Lung (tissue), 16 donors: Measurements from ENCODE around the gene TFAM. TPM values are rescaled to one million over a fixed set of nuclear protein-coding genes. Genes with fewer than 3 reads are reported as not detected.

Source experiments
- ATAC-seq: fragments of 200-7000 bp; cut with Tn5 transposase; one replicate; pipeline ENCODE4 v1.9.1; 2020; ENCODE audit warnings: moderate number of reproducible peaks; ENCODE audit not compliant: insufficient read depth, low FRiP score
- DNase-seq, 3 donors: peaks; one replicate each; pipeline ENCODE4 v3.0.0-alpha.2; 2013 to 2017
- H3K27ac ChIP-seq, 2 donors: one replicate each; pipeline ENCODE4 v1.5.1; 2013; ENCODE audit warnings: mild to moderate bottlenecking in 2 of 2, moderate library complexity in 2 of 2, control low read depth in 1 of 2, inconsistent platforms in 1 of 2, low read depth in 1 of 2, low read length in 1 of 2
- H3K27me3 ChIP-seq, 3 donors: one replicate each; pipeline ENCODE4 v1.5.1; 2013; ENCODE audit warnings: low read length in 2 of 3; ENCODE audit not compliant: control insufficient read depth in 3 of 3, insufficient read depth in 3 of 3
- H3K36me3 ChIP-seq, 4 donors: one replicate each; pipeline ENCODE4 v1.5.1; 2013; ENCODE audit warnings: low read length in 4 of 4, mild to moderate bottlenecking in 1 of 4, moderate library complexity in 1 of 4; ENCODE audit not compliant: control insufficient read depth in 4 of 4, insufficient read depth in 4 of 4
- H3K4me1 ChIP-seq, 5 donors: one replicate each; pipeline ENCODE4 v1.5.1; 2013; ENCODE audit warnings: low read length in 5 of 5, mild to moderate bottlenecking in 2 of 5, moderate library complexity in 1 of 5; ENCODE audit not compliant: control insufficient read depth in 5 of 5, insufficient read depth in 5 of 5
- H3K4me3 ChIP-seq: one replicate; pipeline ENCODE4 v1.5.1; 2013; ENCODE audit warnings: mild to moderate bottlenecking, control low read depth, moderate library complexity
- H3K9ac ChIP-seq, 2 donors: one replicate each; pipeline ENCODE4 v1.5.1; 2013; ENCODE audit warnings: low read length in 2 of 2, control low read depth in 1 of 2; ENCODE audit not compliant: insufficient read depth in 1 of 2
- H3K9me3 ChIP-seq, 4 donors: one replicate each; pipeline ENCODE4 v1.5.1; 2013; ENCODE audit warnings: low read length in 3 of 4, mild to moderate bottlenecking in 1 of 4, moderate library complexity in 1 of 4; ENCODE audit not compliant: control insufficient read depth in 4 of 4, insufficient read depth in 3 of 4
- CTCF ChIP-seq: IDR thresholded peaks from 2 replicates; pipeline ENCODE4 v1.5.1; 2012; ENCODE audit warnings: mild to moderate bottlenecking; ENCODE audit errors: control extremely low read depth, extremely low read depth
- WGBS, 2 donors: extraction: QIAGEN DNeasy Blood & Tissue Kit; methylation state at CpG; one replicate each; pipeline ENCODE4 v1.1.7; 2013; 5-methylcytosine and 5-hydroxymethylcytosine counted together
- long read RNA-seq, 5 donors: transcript quantifications; one replicate each; lab custom pipeline, GENCODE V29; 2026
- polyA plus RNA-seq, 2 donors: library from polyadenylated mRNA; stranded (reverse); fragments of 200-250 nt; gene quantifications; one replicate each; pipeline ENCODE4 v1.2.1, GENCODE V29; 2013
- total RNA-seq, 2 donors: library from RNA; depleted of rRNA in 1 of 2; stranded (reverse); fragments of >200 nt in 1 of 2; gene quantifications; one replicate each; pipeline ENCODE4 v1.2.1, GENCODE V29; 2014 to 2021
- donor health status: control.
- donor health status: control.
- donor health status: Bipolar disorder and iron deficiency.
- donor health status: healthy.
- donor health status: DM: yes; HTN: yes; CAD: no.

TFAM gene
- total RNA-seq = 10 to 100 TPM; 25.3 to 27.0 TPM
- 10 to 100 TPM in 1 of 2 donors, 1 to 10 TPM in 1; 5.9 to 16.4 TPM for polyA plus RNA-seq
- long read RNA-seq, donor 1, full-length matches to known transcripts = 8 of 67 reads
- long read RNA-seq, donor 1, partial matches to known transcripts = 59 of 67 reads
- long read RNA-seq, donor 1, other reads (novel, unspliced or antisense) = 0 of 67 reads
- long read RNA-seq, donor 2, full-length matches to known transcripts = 2 of 25 reads
- long read RNA-seq, donor 2, partial matches to known transcripts = 23 of 25 reads
- long read RNA-seq, donor 2, other reads (novel, unspliced or antisense) = 0 of 25 reads
- long read RNA-seq, donor 3, full-length matches to known transcripts = 3 of 28 reads
- long read RNA-seq, donor 3, partial matches to known transcripts = 25 of 28 reads
- long read RNA-seq, donor 3, other reads (novel, unspliced or antisense) = 0 of 28 reads
- long read RNA-seq, donor 4, partial matches to known transcripts = 24 of 24 reads
- long read RNA-seq, donor 4, other reads (novel, unspliced or antisense) = 0 of 24 reads
- long read RNA-seq, donor 5, full-length matches to known transcripts = 9 of 67 reads
- long read RNA-seq, donor 5, partial matches to known transcripts = 58 of 67 reads
- long read RNA-seq, donor 5, other reads (novel, unspliced or antisense) = 0 of 67 reads

GRCh38 chr10:58384999-58385783 lies at the start of gene TFAM:
Gene TFAM, plus strand, starts transcription at chr10:58385410. Its CDS starts 138 bp downstream, at chr10:58385548.
- peak within 1 kb of the TSS; percentile 90 to 97 for H3K27ac ChIP-seq
- TF ChIP-seq CTCF = peak; percentile 30
- DNase-seq = peak; percentile 97
- H3K4me3 ChIP-seq = peak within 1 kb of the TSS; percentile 92
- 0% methylated on average over 59 to 65 of the region's 65 CpGs for WGBS, 2 donors
- no peaks in the 10 kb centered on the region for H3K9me3 ChIP-seq
- H3K4me1 ChIP-seq = peaks cover 0 to 17% (median 8%) of the 10 kb centered on the region in 5 donors
- peaks cover 2 to 24% (median 9%) of the 10 kb centered on the region in 4 donors for H3K36me3 ChIP-seq
- ATAC-seq = peak; percentile 97
- H3K27me3 ChIP-seq = no peaks in the 10 kb centered on the region
- peak within 1 kb of the TSS; percentile 87 to 89 for H3K9ac ChIP-seq

- no peak for DNase-seq
- no peaks in the 10 kb centered on the region for H3K9me3 ChIP-seq
- H3K36me3 ChIP-seq = no peaks in the 10 kb centered on the region
- 90 to 94% methylated on average over 4 of the region's 4 CpGs for WGBS, 2 donors
- H3K27me3 ChIP-seq = no peaks in the 10 kb centered on the region
- no peak overlapping the region for H3K9ac ChIP-seq
- no peak for TF ChIP-seq CTCF
- peaks cover 0 to 9% (median 3%) of the 10 kb centered on the region in 5 donors for H3K4me1 ChIP-seq
- ATAC-seq = no peak
- no peak overlapping the region for H3K4me3 ChIP-seq
- H3K27ac ChIP-seq = peak overlapping the region in 1 of 2 donors; percentile 86
These were observed 49.0 kb upstream of the TFAM start for GRCh38 chr10:58336242-58336641.

GRCh38 chr10:58341422-58341821 lies 43.8 kb upstream of the TFAM start:
- no peak overlapping the region for H3K4me3 ChIP-seq
- no peaks in the 10 kb centered on the region for H3K27me3 ChIP-seq
- no peak for TF ChIP-seq CTCF
- peaks cover 0 to under 1% (median 0%) of the 10 kb centered on the region in 4 donors for H3K36me3 ChIP-seq
- H3K9ac ChIP-seq = no peak overlapping the region
- DNase-seq = no peak
- H3K27ac ChIP-seq = no peak overlapping the region
- no peaks in the 10 kb centered on the region for H3K9me3 ChIP-seq
- ATAC-seq = no peak
- peaks cover 0 to 14% (median 0%) of the 10 kb centered on the region in 5 donors for H3K4me1 ChIP-seq
- WGBS, 2 donors = 63 to 85% methylated on average over 4 of the region's 4 CpGs
